ENCODE data around the gene IVNS1ABP.

Gene IVNS1ABP

DNA sequence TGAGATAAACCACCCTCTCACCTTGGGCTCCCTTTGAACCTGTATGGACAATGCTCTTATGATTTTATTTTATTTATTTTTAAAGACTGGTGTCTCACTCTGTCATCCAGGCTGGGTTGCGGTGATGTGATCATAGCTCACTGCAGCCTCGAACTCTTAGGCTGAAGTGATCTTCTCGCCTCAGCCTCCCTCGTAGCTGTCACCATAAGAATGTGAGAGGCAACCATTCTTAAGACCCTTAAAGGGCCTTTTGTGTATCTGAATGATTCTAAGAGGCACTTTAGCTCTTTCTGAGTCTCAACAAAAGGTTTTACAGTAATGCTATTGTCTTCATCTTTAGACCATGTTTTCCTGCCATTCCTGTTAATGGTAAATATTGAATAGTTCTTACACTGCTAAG, 67.0 kb downstream of the IVNS1ABP start:
- H3K4me1 ChIP-seq (ENCODE audit: control insufficient read depth, low read depth, low read length) = peaks cover 16% of the 10 kb centered on the region

DNA sequence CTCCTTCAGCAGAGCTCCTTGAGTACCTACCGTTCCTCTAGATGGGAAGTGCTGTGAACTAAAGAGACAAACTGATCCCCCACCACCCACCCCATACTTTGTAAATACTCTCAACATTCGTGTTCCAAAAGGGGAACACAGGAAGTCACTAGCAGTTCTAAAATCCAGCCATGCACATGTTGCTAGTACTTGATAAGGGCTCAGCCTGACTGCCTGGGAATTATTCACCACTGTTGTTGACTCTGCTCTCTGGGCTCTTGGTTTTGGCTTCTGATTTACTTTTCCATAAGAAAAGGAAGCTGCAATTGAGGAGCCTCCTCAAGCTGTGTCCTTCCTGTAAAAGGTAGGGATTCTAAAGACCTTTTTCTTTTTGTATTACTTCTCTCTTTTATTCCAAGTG, 67.5 kb downstream of the IVNS1ABP start:
- H3K27me3 ChIP-seq (ENCODE audit: control insufficient read depth, insufficient read depth, low read length) = no peaks in the 10 kb centered on the region
- H3K36me3 ChIP-seq (ENCODE audit: control insufficient read depth, low read depth, low read length) = no peaks in the 10 kb centered on the region
- no peaks in the 10 kb centered on the region for H3K9me3 ChIP-seq (ENCODE audit: control insufficient read depth, low read depth, low read length)
- H3K27ac ChIP-seq (ENCODE audit: low read length) = peak overlapping the region; percentile 67
- no peak overlapping the region for H3K4me3 ChIP-seq (ENCODE audit: low read length)
- H3K4me1 ChIP-seq (ENCODE audit: control insufficient read depth, low read depth, low read length) = peaks cover 16% of the 10 kb centered on the region
- H3K9ac ChIP-seq (ENCODE audit: low read length) = peak overlapping the region; percentile 9

More for the DNA sequence above, 67.0 kb downstream of the IVNS1ABP start:
- no peak overlapping the region for H3K27ac ChIP-seq (ENCODE audit: low read length)
- H3K27me3 ChIP-seq (ENCODE audit: control insufficient read depth, insufficient read depth, low read length) = no peaks in the 10 kb centered on the region
- H3K9me3 ChIP-seq (ENCODE audit: control insufficient read depth, low read depth, low read length) = no peaks in the 10 kb centered on the region
- no peaks in the 10 kb centered on the region for H3K36me3 ChIP-seq (ENCODE audit: control insufficient read depth, low read depth, low read length)
- no peak overlapping the region for H3K4me3 ChIP-seq (ENCODE audit: low read length)
- H3K9ac ChIP-seq (ENCODE audit: low read length) = no peak overlapping the region

Data from iPS-18a (cell line).